CD4-positive, alpha-beta T cell (primary cell): ENCODE results near the gene METTL25. TPM values are rescaled to one million over a fixed set of nuclear protein-coding genes. Genes with fewer than 3 reads are reported as not detected.

Experiments used
- ATAC-seq: fragments of 200-7000 bp; cut with Tn5 transposase; one replicate; pipeline ENCODE4 v1.10.0; 2022; ENCODE audit warnings: mild to moderate bottlenecking; ENCODE audit not compliant: poor library complexity
- CTCF ChIA-PET: fragments of 350-600 bp; sonication (Branson Sonifier 250); formaldehyde crosslinking; loops from one replicate; lab custom pipeline; 2021; ENCODE audit warnings: antibody characterized with exemption, inconsistent platforms; lab: Charles Lee
- POLR2A ChIA-PET: fragments of 350-600 bp; sonication (Branson Sonifier 250); formaldehyde crosslinking; loops from one replicate; lab custom pipeline; 2021; ENCODE audit warnings: antibody characterized with exemption, inconsistent platforms; lab: Charles Lee
- DNase-seq, 14 experiments: peaks; one replicate each; pipeline ENCODE4 v3.0.0-alpha.2; 2013 to 2020; ENCODE audit warnings: mixed read lengths in 2 of 14
- H3K27ac ChIP-seq, 2 donors: one replicate each; pipeline versions ENCODE4 v1.5.1 to v1.7.0; 2013; ENCODE audit warnings: low read length in 2 of 2, low read depth in 1 of 2, mild to moderate bottlenecking in 1 of 2
- H3K27me3 ChIP-seq, 2 experiments: 1 replicate in 1 of 2; 2 replicates in 1 of 2; pipeline versions ENCODE4 v1.6.1 to v1.7.0; 2013; ENCODE audit warnings: low read length in 2 of 2, control low read depth in 1 of 2, mild to moderate bottlenecking in 1 of 2, moderate library complexity in 1 of 2; ENCODE audit not compliant: insufficient read depth in 2 of 2, control insufficient read depth in 1 of 2
- H3K36me3 ChIP-seq: one replicate; pipeline ENCODE4 v1.6.1; 2013; ENCODE audit warnings: low read length, control low read depth; ENCODE audit not compliant: insufficient read depth
- H3K4me1 ChIP-seq: one replicate; pipeline ENCODE4 v1.6.1; 2013; ENCODE audit warnings: low read length, control low read depth; ENCODE audit not compliant: insufficient read depth
- H3K4me3 ChIP-seq: one replicate; pipeline ENCODE4 v1.5.1; 2013; ENCODE audit warnings: mild to moderate bottlenecking, low read length, moderate library complexity
- H3K9me3 ChIP-seq, 2 experiments: 1 replicate in 1 of 2; 2 replicates in 1 of 2; pipeline versions ENCODE4 v1.6.1 to v1.7.0; 2013; ENCODE audit warnings: low read length in 2 of 2, mild to moderate bottlenecking in 2 of 2, control low read depth in 1 of 2, moderate library complexity in 1 of 2; ENCODE audit not compliant: control insufficient read depth in 1 of 2, insufficient read depth in 1 of 2
- H3K27ac Mint-ChIP-seq: one replicate; pipeline ENCODE4 v1.8.0; 2020; ENCODE audit warnings: mixed read lengths
- H3K27me3 Mint-ChIP-seq: one replicate; pipeline ENCODE4 v1.8.0; 2021; ENCODE audit warnings: mixed read lengths
- H3K36me3 Mint-ChIP-seq: one replicate; pipeline ENCODE4 v1.8.0; 2021; ENCODE audit warnings: low read depth, mixed read lengths
- H3K4me1 Mint-ChIP-seq: one replicate; pipeline ENCODE4 v1.8.0; 2021; ENCODE audit warnings: low read depth, mixed read lengths
- H3K4me3 Mint-ChIP-seq: one replicate; pipeline ENCODE4 v1.8.0; 2020; ENCODE audit warnings: mild to moderate bottlenecking, mixed read lengths
- H3K9me3 Mint-ChIP-seq: one replicate; pipeline ENCODE4 v1.8.0; 2020; ENCODE audit warnings: mixed read lengths
- CTCF ChIP-seq: fragments of 200-600 bp; IDR thresholded peaks from one replicate; pipeline ENCODE4 v1.8.0; 2022; ENCODE audit warnings: antibody characterized with exemption, mild to moderate bottlenecking
- intact Hi-C, 2 experiments: fragments of 100-400 bp; cut with DNase I in 1 of 2; cut with micrococcal nuclease in 1 of 2; formaldehyde crosslinking; loops; one replicate each; pipeline versions ENCODE4 v1.15.1 to v1.9.0; 2023 to 2025; cut with DNase I, micrococcal nuclease
- total RNA-seq, 174 experiments: library from RNA in 2 of 174; stranded (reverse) in 2 of 174; gene quantifications; one replicate each; pipeline ENCODE4 v1.2.3 and lab custom pipeline; 2021 to 2026

Gene METTL25
- total RNA-seq, 2 experiments from 2014 or later, result 12.4 to 12.6 TPM

DNA sequence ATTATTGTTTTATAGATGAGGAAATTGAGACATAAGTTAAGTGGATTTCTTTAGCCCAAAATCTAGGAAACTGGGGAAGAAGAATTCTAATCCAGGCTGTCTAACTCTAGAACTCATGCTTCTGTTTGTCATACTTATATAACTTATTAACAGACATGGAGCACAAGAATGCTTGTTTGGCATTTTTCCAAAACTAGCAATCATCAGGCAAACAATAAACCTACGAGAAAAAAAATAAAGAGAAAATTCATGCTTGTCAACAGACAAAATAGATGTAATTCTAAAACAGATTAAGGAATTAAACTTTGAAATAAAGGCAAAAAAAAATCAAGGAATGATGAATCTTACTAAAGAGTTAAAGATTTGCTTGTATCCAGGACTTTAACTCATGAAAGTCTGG lies 103.1 kb downstream of the METTL25 start:
- DNase-seq, result no peak
- intact Hi-C loops, result no loop called here
- H3K27ac Mint-ChIP-seq, result no peak overlapping the region
- no peak for TF ChIP-seq CTCF
- peaks cover 2% of the 10 kb centered on the region for H3K36me3 ChIP-seq
- no peak overlapping the region for H3K27ac ChIP-seq
- no peaks in the 10 kb centered on the region for H3K4me1 ChIP-seq
- ChIA-PET CTCF (no interaction called here), POLR2A (interaction anchor here (0.8 kb wide), 1 partner anchor 31 kb away, joined by 3 read pairs; no protein-coding TSS in a partner anchor)
- H3K36me3 Mint-ChIP-seq, result peaks cover 70% of the 10 kb centered on the region
- H3K9me3 Mint-ChIP-seq, result no peaks in the 10 kb centered on the region
- H3K27me3 ChIP-seq, result no peaks in the 10 kb centered on the region
- no peak overlapping the region for H3K4me3 Mint-ChIP-seq
- no peaks in the 10 kb centered on the region for H3K9me3 ChIP-seq
- no peaks in the 10 kb centered on the region for H3K27me3 Mint-ChIP-seq
- H3K4me3 ChIP-seq, result no peak overlapping the region
- no peak for ATAC-seq
- H3K4me1 Mint-ChIP-seq, result no peaks in the 10 kb centered on the region

DNA sequence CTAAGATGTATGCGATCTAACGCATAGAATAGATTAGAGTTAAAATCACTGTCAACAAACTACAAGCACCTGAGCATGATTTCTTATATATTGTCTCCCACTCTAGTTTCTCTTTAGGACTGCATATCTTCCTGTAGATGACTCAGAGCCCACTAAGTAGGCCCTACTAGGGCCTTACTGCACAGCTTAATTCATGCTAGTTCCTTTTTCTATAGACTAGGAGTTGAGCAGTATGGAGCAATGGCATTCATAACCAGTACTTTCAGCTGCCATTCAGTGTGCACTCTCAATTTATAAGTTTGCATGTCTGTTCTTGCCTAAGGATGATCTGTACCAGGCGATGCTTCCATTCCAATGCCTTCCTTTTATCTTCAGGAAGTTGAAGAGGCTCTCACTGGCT lies 103.5 kb downstream of the METTL25 start:
- CTCF ChIA-PET, result no interaction called here
- Mint-ChIP-seq H3K27ac (no peak overlapping the region), H3K9me3 (no peaks in the 10 kb centered on the region), H3K4me3 (no peak overlapping the region), H3K36me3 (peaks cover 71% of the 10 kb centered on the region), H3K4me1 (no peaks in the 10 kb centered on the region), H3K27me3 (no peaks in the 10 kb centered on the region)
- no peak for TF ChIP-seq CTCF
- POLR2A ChIA-PET, result interaction anchor here (0.8 kb wide), 1 partner anchor 31 kb away, joined by 3 read pairs; no protein-coding TSS in a partner anchor
- ATAC-seq, result no peak
- Histone ChIP-seq H3K4me1 (no peaks in the 10 kb centered on the region), H3K27me3 (no peaks in the 10 kb centered on the region), H3K9me3 (no peaks in the 10 kb centered on the region), H3K4me3 (no peak overlapping the region), H3K27ac (no peak overlapping the region), H3K36me3 (peaks cover 2% of the 10 kb centered on the region)
- intact Hi-C loops, result no loop called here
- no peak for DNase-seq

DNA sequence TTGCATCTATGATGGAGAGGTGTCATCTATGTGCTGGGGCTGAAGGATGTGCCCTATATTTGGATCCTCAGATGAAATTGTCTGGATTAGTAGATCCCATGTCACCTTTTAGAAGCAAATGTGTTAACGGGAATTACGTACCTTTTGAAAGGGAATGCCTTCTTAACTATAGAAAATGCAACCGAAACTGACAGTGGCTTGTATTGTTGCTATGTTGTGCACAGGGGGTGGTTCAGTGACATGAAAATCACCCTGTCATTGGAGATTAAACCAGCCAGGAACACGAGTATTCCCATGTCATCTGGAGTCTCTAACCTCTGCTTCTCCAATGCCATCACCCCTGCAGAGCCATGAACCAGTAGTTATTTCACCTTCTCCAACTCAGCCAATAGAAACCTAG lies 110.2 kb downstream of the METTL25 start:
- Histone ChIP-seq H3K27ac (no peak overlapping the region), H3K36me3 (peaks cover 18% of the 10 kb centered on the region), H3K4me1 (no peaks in the 10 kb centered on the region), H3K27me3 (no peaks in the 10 kb centered on the region), H3K4me3 (no peak overlapping the region), H3K9me3 (peaks cover 4 to 12% of the 10 kb centered on the region in 2 experiments)
- Mint-ChIP-seq H3K36me3 (peaks cover 95% of the 10 kb centered on the region), H3K27ac (no peak overlapping the region), H3K4me1 (no peaks in the 10 kb centered on the region), H3K4me3 (no peak overlapping the region), H3K9me3 (peaks cover 3% of the 10 kb centered on the region), H3K27me3 (no peaks in the 10 kb centered on the region)
- CTCF ChIA-PET, result no interaction called here
- intact Hi-C loops, result no loop called here
- POLR2A ChIA-PET, result no interaction called here
- no peak for TF ChIP-seq CTCF
- DNase-seq (no peak), ATAC-seq (no peak)
